Measurements from ENCODE around the gene IMMP2L.

IMMP2L gene

DNA sequence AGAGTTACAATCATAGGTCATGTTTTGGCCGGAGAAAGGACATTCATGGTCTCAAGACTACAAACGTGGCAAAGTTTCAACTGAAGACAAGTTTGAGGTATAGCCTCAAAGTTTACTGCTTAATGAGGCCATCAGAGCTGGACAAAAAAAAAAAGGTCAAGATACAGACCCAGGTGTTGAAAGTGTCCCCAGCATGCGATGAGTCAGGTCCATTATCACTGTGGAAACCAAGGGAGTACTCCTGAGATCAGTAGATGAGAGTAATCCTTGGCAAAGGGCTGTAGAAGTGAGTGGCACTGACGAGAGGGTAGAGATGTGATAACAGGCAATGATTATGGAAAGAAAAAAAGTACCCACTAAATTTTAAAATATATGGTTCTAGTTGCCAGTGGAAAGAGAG, 551.5 kb downstream of the IMMP2L start:
- no peak for TF ChIP-seq CTCF (IDR thresholded peaks at IDR 0.05; ENCODE audit: low read depth, low read length)
- DNase-seq (ENCODE audit: extremely low read depth, low read depth): no peak

GRCh38 chr7:111009526-111010040, 552.7 kb downstream of the IMMP2L start:
- no peak for TF ChIP-seq CTCF (IDR thresholded peaks at IDR 0.05; ENCODE audit: low read depth, low read length)
- no peak for DNase-seq (ENCODE audit: extremely low read depth, low read depth)

GRCh38 chr7:111006691-111007090, 555.6 kb downstream of the IMMP2L start:
- no peak for DNase-seq (ENCODE audit: extremely low read depth, low read depth)
- no peak for TF ChIP-seq CTCF (IDR thresholded peaks at IDR 0.05; ENCODE audit: low read depth, low read length)

- no peak for TF ChIP-seq CTCF (IDR thresholded peaks at IDR 0.05; ENCODE audit: low read depth, low read length)
- DNase-seq (ENCODE audit: extremely low read depth, low read depth): no peak
These were observed 556.3 kb downstream of the IMMP2L start for GRCh38 chr7:111006040-111006439.

DNA sequence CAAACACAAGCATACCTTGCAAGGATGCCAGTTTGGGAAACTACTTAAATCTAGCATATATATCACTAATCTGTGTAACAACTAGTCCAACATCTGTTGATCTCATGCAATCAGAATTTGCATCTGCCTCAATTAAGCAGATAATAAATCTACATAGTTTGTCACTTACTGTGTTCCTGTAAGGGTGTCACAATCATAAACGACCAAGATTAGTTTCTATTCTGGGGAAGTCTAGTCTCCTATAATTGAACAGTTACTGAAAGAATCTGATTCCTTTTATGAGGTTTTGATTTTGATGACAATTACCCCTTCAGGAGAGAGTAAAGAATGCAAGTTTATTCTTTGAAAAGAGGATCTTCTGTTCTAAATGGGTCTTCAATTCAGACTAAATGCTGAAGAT, 556.8 kb downstream of the IMMP2L start:
- DNase-seq (ENCODE audit: extremely low read depth, low read depth): no peak
- TF ChIP-seq CTCF (IDR thresholded peaks at IDR 0.05; ENCODE audit: low read depth, low read length): no peak

- DNase-seq (ENCODE audit: extremely low read depth, low read depth): no peak
- TF ChIP-seq CTCF (IDR thresholded peaks at IDR 0.05; ENCODE audit: low read depth, low read length): no peak
These were observed 557.9 kb downstream of the IMMP2L start for GRCh38 chr7:111004310-111004901.

- DNase-seq (ENCODE audit: extremely low read depth, low read depth): no peak
- no peak for TF ChIP-seq CTCF (IDR thresholded peaks at IDR 0.05; ENCODE audit: low read depth, low read length)
These were observed 558.4 kb downstream of the IMMP2L start for GRCh38 chr7:111003883-111004282.
